Neural crest cell (in vitro differentiated cells): ENCODE measurements around the gene MBD5. TPM values are rescaled to one million over a fixed set of nuclear protein-coding genes. Genes with fewer than 3 reads are reported as not detected.

Experiments
- DNase-seq: peaks from one replicate; pipeline ENCODE4 v3.0.0; 2021; ENCODE audit warnings: low read depth, mixed read lengths, low spot score
- H3K27ac Mint-ChIP-seq: one replicate; pipeline ENCODE4 v1.8.0; 2021; ENCODE audit warnings: mild to moderate bottlenecking, mixed read lengths; ENCODE audit not compliant: unreplicated experiment
- H3K27me3 Mint-ChIP-seq: 2 replicates; pipeline ENCODE4 v1.8.0; 2021; ENCODE audit warnings: low read depth, mild to moderate bottlenecking, mixed read lengths
- H3K36me3 Mint-ChIP-seq: 2 replicates; pipeline ENCODE4 v1.8.0; 2021; ENCODE audit warnings: low read depth, mild to moderate bottlenecking, mixed read lengths
- H3K4me1 Mint-ChIP-seq: 2 replicates; pipeline ENCODE4 v1.8.0; 2021; ENCODE audit warnings: mixed read lengths
- H3K4me3 Mint-ChIP-seq: one replicate; pipeline ENCODE4 v1.8.0; 2021; ENCODE audit warnings: mild to moderate bottlenecking, mixed read lengths
- H3K9me3 Mint-ChIP-seq: 2 replicates; pipeline ENCODE4 v1.8.0; 2021; ENCODE audit warnings: mixed read lengths
- total RNA-seq: library from RNA; stranded (reverse); gene quantifications from 2 replicates; pipeline ENCODE4 v1.2.1, GENCODE V29; 2021
- TF ChIP-seq, protein P1 (sequence below): fragments of 200-600 bp; sonication (generic); conservative IDR thresholded peaks from 2 replicates; pipeline ENCODE4 v1.5.0; 2021; ENCODE audit warnings: antibody characterized with exemption, mild to moderate bottlenecking

Gene MBD5
- total RNA-seq, 1 donor from 2014 or later = 51.1 TPM

DNA sequence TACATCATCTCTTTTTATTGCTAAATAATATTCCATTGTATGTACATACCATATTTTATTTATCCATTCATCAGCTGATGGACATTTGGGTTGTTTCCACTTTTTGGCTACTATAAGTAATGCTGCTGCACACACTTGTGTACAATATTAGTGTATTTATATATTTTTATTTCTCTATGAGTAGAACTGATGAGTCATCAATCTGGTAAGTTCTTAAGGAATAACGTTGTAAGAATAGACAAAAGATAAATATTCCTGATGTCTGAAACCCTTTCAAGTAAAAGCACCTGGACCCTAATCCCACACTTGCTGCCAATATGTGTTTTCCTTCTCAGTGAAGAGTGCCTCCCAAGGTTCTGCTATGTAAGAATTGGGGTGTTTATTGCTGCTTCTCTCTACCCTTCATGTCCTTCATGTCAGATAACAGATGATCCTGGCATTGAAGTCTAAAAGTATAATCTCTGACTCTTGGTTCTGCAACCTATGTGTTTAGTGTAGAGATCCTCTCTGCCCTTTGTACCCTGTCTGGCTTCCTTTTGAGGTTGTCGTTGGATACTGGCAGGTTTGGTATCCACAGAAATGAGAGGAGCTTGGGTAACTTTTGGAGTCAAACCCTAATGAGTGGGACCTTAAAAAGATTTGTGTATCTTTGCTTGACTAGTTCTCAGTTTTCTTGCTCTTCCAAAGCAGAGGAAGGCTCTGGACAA, 330.7 kb downstream of the MBD5 start:
- no peaks in the 10 kb centered on the region for H3K4me1 Mint-ChIP-seq
- TF ChIP-seq, protein P1, sequence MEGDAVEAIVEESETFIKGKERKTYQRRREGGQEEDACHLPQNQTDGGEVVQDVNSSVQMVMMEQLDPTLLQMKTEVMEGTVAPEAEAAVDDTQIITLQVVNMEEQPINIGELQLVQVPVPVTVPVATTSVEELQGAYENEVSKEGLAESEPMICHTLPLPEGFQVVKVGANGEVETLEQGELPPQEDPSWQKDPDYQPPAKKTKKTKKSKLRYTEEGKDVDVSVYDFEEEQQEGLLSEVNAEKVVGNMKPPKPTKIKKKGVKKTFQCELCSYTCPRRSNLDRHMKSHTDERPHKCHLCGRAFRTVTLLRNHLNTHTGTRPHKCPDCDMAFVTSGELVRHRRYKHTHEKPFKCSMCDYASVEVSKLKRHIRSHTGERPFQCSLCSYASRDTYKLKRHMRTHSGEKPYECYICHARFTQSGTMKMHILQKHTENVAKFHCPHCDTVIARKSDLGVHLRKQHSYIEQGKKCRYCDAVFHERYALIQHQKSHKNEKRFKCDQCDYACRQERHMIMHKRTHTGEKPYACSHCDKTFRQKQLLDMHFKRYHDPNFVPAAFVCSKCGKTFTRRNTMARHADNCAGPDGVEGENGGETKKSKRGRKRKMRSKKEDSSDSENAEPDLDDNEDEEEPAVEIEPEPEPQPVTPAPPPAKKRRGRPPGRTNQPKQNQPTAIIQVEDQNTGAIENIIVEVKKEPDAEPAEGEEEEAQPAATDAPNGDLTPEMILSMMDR = no peak
- no peak overlapping the region for H3K4me3 Mint-ChIP-seq
- DNase-seq = no peak
- H3K36me3 Mint-ChIP-seq = peaks cover 13% of the 10 kb centered on the region
- no peaks in the 10 kb centered on the region for H3K27me3 Mint-ChIP-seq
- H3K27ac Mint-ChIP-seq = no peak overlapping the region
- H3K9me3 Mint-ChIP-seq = peaks cover 9% of the 10 kb centered on the region

GRCh38 chr2:148358375-148358774, 337.5 kb downstream of the MBD5 start:
- Mint-ChIP-seq H3K9me3 (peaks cover 9% of the 10 kb centered on the region), H3K36me3 (peaks cover 31% of the 10 kb centered on the region), H3K27ac (no peak overlapping the region), H3K4me1 (no peaks in the 10 kb centered on the region), H3K27me3 (no peaks in the 10 kb centered on the region), H3K4me3 (no peak overlapping the region)
- DNase-seq = no peak
- TF ChIP-seq, protein P1 = no peak

DNA sequence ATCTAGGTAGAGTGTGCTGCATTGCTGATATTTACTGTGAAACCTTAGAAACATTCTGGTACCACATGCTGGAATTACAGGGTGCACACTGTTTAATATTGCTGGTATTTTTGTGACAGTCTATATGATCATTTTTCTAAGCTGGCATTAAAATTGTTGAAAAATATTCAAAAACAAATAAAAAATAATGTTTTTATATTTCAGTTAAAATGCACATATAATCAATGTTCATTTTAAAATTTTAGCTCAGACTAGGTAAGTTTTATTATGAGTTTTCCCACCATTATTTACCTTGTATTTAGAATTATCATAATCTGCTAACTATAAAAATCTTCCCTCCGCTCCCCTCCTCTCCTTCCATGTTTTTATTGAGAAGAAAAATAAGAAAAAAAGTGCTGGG, 339.8 kb downstream of the MBD5 start:
- no peaks in the 10 kb centered on the region for H3K27me3 Mint-ChIP-seq
- no peak overlapping the region for H3K4me3 Mint-ChIP-seq
- peaks cover 20% of the 10 kb centered on the region for H3K9me3 Mint-ChIP-seq
- TF ChIP-seq, protein P1 = no peak
- H3K36me3 Mint-ChIP-seq = peaks cover 38% of the 10 kb centered on the region
- H3K4me1 Mint-ChIP-seq = no peaks in the 10 kb centered on the region
- no peak overlapping the region for H3K27ac Mint-ChIP-seq
- DNase-seq = no peak

GRCh38 chr2:148362144-148362796, 341.4 kb downstream of the MBD5 start:
- peaks cover 42% of the 10 kb centered on the region for H3K36me3 Mint-ChIP-seq

GRCh38 chr2:148375214-148375613, 354.3 kb downstream of the MBD5 start:
- DNase-seq = no peak
- H3K9me3 Mint-ChIP-seq = peaks cover 9% of the 10 kb centered on the region
- TF ChIP-seq, protein P1 = no peak
- no peak overlapping the region for H3K27ac Mint-ChIP-seq
- H3K36me3 Mint-ChIP-seq = peaks cover 12% of the 10 kb centered on the region
- H3K4me3 Mint-ChIP-seq = no peak overlapping the region
- H3K4me1 Mint-ChIP-seq = no peaks in the 10 kb centered on the region
- H3K27me3 Mint-ChIP-seq = no peaks in the 10 kb centered on the region

More at GRCh38 chr2:148362144-148362796, 341.4 kb downstream of the MBD5 start:
- TF ChIP-seq, protein P1 = no peak
- Mint-ChIP-seq H3K4me1 (no peaks in the 10 kb centered on the region), H3K27ac (no peak overlapping the region), H3K4me3 (no peak overlapping the region), H3K9me3 (peaks cover 27% of the 10 kb centered on the region), H3K27me3 (no peaks in the 10 kb centered on the region)
- DNase-seq = no peak
